ENCODE measurements around the gene GOLGA7B.
"Not testable (repeated sequence)": the region's sequence is repeated elsewhere in the genome, so short reads cannot be mapped to it uniquely, and the experiment has no call there.

The GOLGA7B gene

DNA sequence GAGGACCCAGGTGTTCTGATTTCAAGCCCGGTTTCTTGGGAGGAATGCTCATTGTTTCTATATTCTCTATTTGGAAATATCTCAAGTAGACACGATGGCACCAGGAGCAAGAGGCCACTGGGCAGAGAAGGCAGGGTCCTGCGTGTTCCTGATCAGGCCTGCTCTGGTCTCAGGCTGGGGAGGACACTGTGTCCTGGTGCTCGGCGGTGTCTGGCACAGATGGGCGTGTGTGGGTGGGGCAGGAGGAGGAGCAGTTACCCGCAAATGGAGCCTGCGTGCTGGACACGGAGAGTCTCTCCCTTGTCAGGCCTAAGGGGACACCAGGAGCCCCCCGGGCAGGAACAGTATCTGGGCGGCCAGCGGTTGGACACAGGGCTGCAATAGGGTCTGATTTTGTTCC lies 25.9 kb upstream of the GOLGA7B start:
- DNase-seq: no peak
- H3K9me3 Mint-ChIP-seq: no peaks in the 10 kb centered on the region
- H3K4me1 Mint-ChIP-seq: peaks cover 9% of the 10 kb centered on the region
- ATAC-seq: no peak
- H3K27ac Mint-ChIP-seq: no peak overlapping the region
- H3K27me3 Mint-ChIP-seq: no peaks in the 10 kb centered on the region
- no peak overlapping the region for H3K4me3 Mint-ChIP-seq

DNA sequence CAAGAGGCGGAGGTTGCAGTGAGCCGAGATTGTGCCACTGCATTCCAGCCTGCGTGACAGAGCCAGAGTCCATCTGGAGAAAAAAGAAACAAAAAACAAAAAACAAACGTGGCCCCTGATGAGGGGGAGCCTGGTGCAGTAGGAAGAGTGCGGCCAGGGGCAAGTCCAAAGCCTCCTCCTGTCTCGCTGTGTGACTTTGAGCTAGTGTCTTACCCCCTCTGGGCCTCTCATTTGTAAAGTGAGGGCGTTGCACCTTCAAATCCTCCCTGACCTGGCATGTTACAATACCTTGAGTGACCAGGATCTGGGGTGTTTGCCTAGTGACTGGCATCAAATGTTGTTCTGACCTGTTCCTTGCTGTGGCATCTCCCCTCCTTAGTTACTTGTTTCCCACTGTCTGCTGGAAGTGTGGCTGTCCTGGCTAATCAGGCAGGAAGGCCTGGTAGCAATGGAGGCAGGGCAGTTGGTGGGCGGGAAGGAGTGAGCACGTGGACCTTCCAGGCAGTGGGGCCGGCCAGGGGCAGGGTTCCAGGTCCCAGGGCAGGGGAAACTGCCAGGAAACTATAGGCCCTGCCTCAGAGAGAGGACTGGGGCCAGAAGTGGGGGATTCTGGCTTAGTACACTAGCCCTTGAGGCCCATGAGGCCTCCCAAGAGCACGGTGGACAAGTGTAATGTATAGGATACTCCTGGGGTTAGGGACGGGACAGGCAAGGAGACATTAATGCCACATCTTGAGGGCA lies 24.5 kb upstream of the GOLGA7B start:
- H3K27ac Mint-ChIP-seq: no peak overlapping the region
- H3K4me3 Mint-ChIP-seq: no peak overlapping the region
- peaks cover 23% of the 10 kb centered on the region for H3K4me1 Mint-ChIP-seq
- H3K9me3 Mint-ChIP-seq: no peaks in the 10 kb centered on the region
- DNase-seq (no peak), ATAC-seq (no peak)
- no peaks in the 10 kb centered on the region for H3K27me3 Mint-ChIP-seq

DNA sequence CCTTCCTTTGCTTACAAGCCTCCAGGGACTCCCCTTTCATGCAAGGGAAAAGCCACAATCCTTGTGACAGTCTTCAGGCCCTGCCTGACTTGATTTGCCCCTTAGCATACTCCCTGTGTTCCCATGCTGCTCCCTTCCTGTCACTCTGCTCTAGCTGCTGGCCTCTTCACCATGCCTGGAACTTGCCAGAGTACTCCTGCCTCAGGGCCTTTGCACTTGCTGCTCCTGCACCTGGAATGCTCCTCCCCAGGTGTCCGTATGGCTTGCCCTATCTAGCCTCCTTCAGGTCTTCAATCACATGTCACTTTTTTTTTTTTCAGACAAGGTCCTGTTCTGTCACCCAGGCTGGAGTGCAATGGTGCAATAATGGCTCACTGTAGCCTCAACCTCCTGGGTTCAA lies 22.8 kb upstream of the GOLGA7B start:
- Mint-ChIP-seq H3K27me3 (no peaks in the 10 kb centered on the region), H3K27ac (peak overlapping the region in 1 of 2 donors; percentile 50), H3K4me3 (no peak overlapping the region), H3K9me3 (no peaks in the 10 kb centered on the region), H3K4me1 (peaks cover 26% of the 10 kb centered on the region)
- no peak for ATAC-seq
- no peak for DNase-seq

DNA sequence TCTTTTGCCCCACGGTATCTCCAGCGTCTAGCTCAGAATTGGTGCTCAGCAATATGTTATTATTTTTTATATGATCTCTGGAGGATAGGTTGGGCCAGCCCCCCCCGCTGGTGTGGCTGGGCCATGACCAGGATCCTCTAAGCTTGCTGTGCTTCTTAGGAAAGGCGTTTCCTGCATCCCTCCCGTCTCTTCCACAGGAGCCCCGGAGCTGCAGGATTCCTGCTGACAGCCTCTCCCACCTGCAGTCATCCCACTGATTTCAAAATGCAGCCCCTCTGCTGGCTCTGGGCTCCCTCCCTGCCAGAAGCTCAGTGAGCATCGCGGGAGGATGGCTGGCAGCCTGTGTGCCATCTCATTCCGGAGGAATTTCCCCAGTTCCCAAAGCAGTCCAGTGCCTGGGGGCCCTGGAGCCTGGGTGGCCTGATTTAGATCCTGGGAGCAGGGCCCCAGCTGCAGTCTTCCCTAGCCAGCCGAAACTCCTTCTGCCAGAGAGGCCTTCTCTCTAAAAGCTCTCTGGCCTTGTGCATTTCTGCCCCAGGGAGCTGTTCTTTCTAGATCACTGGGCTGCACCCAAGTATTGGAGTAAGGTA lies 21.8 kb upstream of the GOLGA7B start:
- H3K4me3 Mint-ChIP-seq: no peak overlapping the region
- peaks cover 26% of the 10 kb centered on the region for H3K4me1 Mint-ChIP-seq
- ATAC-seq (no peak), DNase-seq (no peak)
- no peaks in the 10 kb centered on the region for H3K9me3 Mint-ChIP-seq
- no peaks in the 10 kb centered on the region for H3K27me3 Mint-ChIP-seq
- H3K27ac Mint-ChIP-seq: no peak overlapping the region

DNA sequence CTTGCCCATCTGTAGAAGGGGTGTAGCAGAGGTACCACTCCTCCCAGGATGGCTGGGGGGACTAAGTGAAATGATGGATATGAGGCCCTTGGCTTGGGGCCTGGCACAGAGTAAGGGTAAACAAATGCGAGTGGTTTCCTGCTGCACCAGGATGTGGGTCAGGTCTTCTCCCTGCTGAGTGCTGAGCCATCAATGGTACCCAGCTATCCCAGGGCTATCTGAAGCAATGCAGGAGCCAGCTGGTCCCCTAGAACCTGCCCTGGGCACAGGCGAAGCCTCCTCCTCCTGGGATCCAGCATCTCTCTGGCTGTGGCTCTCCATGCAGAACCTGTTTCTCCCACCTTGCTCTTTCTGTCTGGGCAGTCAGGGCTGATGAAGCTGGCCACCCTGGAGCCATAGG lies 20.9 kb upstream of the GOLGA7B start:
- no peak for DNase-seq
- Mint-ChIP-seq H3K27me3 (no peaks in the 10 kb centered on the region), H3K4me3 (no peak overlapping the region), H3K4me1 (peaks cover 26% of the 10 kb centered on the region), H3K9me3 (no peaks in the 10 kb centered on the region), H3K27ac (no peak overlapping the region)
- ATAC-seq: peak; percentile 61

DNA sequence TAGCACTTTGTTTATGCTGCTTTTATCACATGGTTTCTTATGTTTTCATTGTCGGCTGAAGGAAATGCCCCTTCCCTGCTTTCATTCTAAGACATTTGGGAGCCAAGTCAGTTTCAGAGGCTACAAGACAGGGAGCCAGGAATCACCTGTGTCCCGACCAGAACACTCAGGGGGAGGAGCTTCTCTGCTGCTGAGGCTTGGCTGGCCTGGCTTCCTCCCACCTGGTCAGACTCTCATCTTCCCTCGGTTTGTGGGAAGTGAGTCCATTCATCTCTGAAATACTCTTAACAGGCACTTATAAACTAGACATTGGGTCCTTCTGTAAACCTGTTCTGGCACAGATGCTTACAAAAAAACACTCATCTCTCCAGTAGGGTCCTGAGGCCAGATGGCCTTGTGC lies 19.6 kb upstream of the GOLGA7B start:
- no peak for DNase-seq
- Mint-ChIP-seq H3K4me1 (peaks cover 26% of the 10 kb centered on the region), H3K27ac (peak overlapping the region in 1 of 2 donors; percentile 68), H3K27me3 (no peaks in the 10 kb centered on the region), H3K9me3 (no peaks in the 10 kb centered on the region), H3K4me3 (no peak overlapping the region)
- no peak for ATAC-seq

DNA sequence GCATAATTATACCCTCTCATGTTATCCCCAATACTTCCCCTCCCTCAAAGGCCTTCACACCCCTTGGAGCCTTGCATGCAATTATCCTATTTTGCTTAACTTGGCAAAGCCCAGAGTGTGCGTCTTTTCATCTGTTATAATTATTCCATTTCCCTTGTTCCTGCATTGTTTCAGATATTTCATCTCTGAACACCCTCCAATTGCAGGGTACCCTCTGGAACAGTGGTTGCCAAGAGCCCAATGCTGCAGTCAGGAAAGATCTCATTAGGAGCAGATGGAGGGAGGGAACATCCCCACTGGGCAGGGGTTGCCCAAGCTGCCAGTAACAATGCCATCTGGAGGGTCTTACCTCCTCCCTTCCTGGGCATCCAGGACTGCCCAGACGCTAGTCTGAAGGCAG lies 18.4 kb upstream of the GOLGA7B start:
- ATAC-seq (no peak), DNase-seq (no peak)
- Mint-ChIP-seq H3K9me3 (peaks cover 0 to 4% of the 10 kb centered on the region in 2 donors), H3K27ac (peak overlapping the region in 1 of 2 donors; percentile 46), H3K27me3 (no peaks in the 10 kb centered on the region), H3K4me1 (peaks cover 26% of the 10 kb centered on the region), H3K4me3 (no peak overlapping the region)

DNA sequence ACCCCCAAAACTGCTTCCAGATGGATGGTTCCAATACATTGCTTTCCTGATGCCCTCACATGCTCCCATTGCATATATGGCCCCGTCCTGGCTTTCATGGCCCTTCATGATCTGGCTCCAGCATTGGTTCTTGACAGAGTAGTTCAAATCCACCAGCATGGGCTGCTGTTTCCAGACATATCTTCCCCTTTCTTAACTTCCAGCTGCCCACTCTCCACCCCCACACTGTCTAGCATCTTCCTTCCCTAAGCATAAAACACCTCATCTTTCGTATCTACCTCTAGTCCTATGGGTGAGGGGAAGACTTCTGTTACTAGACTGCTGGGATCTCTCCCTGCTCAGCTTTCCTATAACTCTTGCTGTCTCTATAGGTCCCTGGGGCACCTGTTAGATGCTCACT lies 13.2 kb upstream of the GOLGA7B start:
- peaks cover 10% of the 10 kb centered on the region for H3K4me1 Mint-ChIP-seq
- ATAC-seq (no peak), DNase-seq (no peak)
- H3K27ac Mint-ChIP-seq: no peak overlapping the region
- no peaks in the 10 kb centered on the region for H3K27me3 Mint-ChIP-seq
- peaks cover 0 to 12% of the 10 kb centered on the region in 2 donors for H3K9me3 Mint-ChIP-seq
- no peak overlapping the region for H3K4me3 Mint-ChIP-seq

DNA sequence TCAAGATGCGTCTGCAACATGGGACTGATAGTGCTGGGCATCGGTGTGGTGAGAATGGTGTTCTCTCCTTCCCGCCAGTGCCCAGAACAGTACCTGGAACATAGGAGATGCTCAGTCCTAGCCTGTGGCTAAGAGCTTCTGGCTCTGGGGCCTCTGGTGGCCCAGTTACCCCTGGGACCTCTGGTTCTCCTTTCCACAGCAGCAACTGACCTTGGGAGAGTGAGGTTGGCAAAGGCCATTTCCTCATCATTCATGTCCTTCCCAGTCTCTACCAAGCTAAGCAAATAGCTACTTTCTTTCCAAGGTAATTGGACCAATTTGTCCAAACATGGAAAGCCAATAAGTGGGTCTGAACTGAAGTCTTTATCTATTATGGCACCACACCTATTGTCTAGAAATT lies 11.6 kb upstream of the GOLGA7B start:
- ATAC-seq (no peak), DNase-seq (no peak)
- no peak overlapping the region for H3K27ac Mint-ChIP-seq
- H3K4me1 Mint-ChIP-seq: peaks cover 15% of the 10 kb centered on the region
- peaks cover 0 to 12% of the 10 kb centered on the region in 2 donors for H3K9me3 Mint-ChIP-seq
- no peaks in the 10 kb centered on the region for H3K27me3 Mint-ChIP-seq
- H3K4me3 Mint-ChIP-seq: no peak overlapping the region

DNA sequence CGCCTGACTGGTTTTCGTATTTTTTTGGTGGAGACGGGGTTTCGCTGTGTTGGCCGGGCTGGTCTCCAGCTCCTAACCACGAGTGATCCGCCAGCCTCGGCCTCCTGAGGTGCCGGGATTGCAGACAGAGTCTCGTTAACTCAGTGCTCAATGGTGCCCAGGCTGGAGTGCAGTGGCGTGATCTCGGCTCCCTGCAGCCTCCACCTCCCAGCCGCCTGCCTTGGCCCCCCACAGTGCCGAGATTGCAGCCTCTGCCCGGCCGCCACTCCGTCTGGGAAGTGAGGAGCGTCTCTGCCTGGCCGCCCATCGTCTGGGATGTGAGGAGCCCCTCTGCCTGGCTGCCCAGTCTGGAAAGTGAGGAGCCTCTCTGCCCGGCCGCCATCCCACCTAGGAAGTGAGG lies 8.5 kb upstream of the GOLGA7B start:
- H3K4me3 Mint-ChIP-seq, H3K27me3 Mint-ChIP-seq, H3K9me3 Mint-ChIP-seq, H3K27ac Mint-ChIP-seq, ATAC-seq, DNase-seq: not testable (repeated sequence)
- peaks cover 15% of the 10 kb centered on the region for H3K4me1 Mint-ChIP-seq

DNA sequence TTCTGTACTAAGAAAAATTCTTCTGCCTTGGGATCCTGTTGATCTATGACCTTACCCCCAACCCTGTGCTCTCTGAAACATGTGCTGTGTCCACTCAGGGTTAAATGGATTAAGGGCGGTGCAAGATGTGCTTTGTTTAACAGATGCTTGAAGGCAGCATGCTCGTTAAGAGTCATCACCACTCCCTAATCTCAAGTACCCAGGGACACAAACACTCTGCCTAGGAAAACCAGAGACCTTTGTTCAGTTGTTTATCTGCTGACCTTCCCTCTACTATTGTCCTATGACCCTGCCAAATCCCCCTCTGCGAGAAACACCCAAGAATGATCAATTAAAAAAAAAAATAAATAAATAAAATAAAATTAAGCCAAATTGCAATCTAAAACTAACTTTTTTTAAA lies 7.5 kb upstream of the GOLGA7B start:
- H3K27me3 Mint-ChIP-seq, DNase-seq, H3K9me3 Mint-ChIP-seq, ATAC-seq, H3K4me3 Mint-ChIP-seq, H3K27ac Mint-ChIP-seq: not testable (repeated sequence)
- peaks cover 15% of the 10 kb centered on the region for H3K4me1 Mint-ChIP-seq

DNA sequence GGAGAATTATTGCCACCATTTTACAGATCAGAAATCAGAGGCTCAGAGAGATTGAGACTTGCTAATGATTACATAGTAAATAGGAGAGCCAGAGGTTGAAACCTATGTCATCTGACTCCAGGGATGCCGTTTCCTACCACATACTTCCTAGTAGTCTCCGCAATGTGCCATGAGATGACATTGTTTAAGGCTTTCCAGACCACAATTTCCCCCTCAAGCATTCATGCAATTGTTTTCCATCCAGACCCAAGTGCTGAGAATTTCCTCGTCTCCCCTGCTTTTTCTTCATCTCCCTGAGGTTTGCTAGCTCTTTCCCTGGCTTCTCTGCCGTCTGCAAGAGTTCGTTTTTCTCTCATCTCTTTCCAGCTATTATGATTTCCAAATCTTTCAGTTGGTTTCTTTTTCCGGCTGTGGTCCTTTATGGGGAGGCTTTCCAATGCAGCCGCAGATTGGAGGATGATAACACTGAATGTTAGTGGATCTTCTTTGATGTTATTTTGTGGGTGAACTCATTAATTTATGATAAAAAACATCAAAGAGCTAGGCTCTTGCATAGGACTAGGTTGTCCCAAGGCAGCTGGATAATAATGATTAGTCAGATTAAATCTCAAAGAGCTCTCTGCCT lies 6.9 kb upstream of the GOLGA7B start:
- no peaks in the 10 kb centered on the region for H3K9me3 Mint-ChIP-seq
- ATAC-seq (no peak), DNase-seq (no peak)
- no peaks in the 10 kb centered on the region for H3K27me3 Mint-ChIP-seq
- H3K4me1 Mint-ChIP-seq: peaks cover 15% of the 10 kb centered on the region
- H3K27ac Mint-ChIP-seq: no peak overlapping the region
- no peak overlapping the region for H3K4me3 Mint-ChIP-seq

DNA sequence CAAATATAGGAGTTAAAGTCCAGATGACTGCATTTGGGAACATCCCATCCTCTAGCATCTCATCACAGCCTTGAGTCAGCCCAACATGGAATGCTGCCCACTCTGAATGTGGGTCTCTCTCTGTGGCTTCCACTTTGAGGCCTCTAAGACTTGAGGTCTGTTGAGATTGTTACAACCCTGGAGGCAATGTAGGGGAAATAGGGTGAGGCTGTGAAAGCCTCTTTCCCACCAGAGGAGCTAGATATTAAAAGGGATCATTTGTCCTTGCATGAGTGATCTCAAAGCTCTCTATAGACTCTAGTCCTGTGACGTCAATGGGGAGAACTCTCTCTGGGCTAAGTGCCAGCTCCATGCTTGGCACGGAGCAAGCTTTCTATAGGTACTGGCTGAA lies 6.4 kb upstream of the GOLGA7B start:
- H3K4me1 Mint-ChIP-seq: peaks cover 15% of the 10 kb centered on the region
- H3K27ac Mint-ChIP-seq: no peak overlapping the region
- H3K9me3 Mint-ChIP-seq: no peaks in the 10 kb centered on the region
- DNase-seq (no peak), ATAC-seq (no peak)
- no peak overlapping the region for H3K4me3 Mint-ChIP-seq
- H3K27me3 Mint-ChIP-seq: no peaks in the 10 kb centered on the region

DNA sequence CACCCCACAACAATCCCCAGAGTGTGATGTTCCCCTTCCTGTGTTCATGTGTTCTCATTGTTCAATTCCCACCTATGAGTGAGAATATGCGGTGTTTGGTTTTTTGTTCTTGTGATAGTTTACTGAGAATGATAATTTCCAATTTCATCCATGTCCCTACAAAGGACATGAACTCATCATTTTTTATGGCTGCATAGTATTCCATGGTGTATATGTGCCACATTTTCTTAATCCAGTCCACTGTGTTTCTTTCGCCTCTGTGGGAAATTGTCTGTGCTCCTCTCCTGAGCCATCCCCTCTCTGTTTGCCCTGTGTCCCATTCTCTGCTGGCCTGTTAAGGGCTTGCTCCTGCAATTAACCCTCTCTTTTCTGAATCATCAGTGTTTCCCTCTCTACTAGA lies 5.7 kb upstream of the GOLGA7B start:
- H3K4me1 Mint-ChIP-seq: peaks cover 19% of the 10 kb centered on the region
- ATAC-seq, H3K27me3 Mint-ChIP-seq, DNase-seq, H3K27ac Mint-ChIP-seq, H3K9me3 Mint-ChIP-seq, H3K4me3 Mint-ChIP-seq: not testable (repeated sequence)

DNA sequence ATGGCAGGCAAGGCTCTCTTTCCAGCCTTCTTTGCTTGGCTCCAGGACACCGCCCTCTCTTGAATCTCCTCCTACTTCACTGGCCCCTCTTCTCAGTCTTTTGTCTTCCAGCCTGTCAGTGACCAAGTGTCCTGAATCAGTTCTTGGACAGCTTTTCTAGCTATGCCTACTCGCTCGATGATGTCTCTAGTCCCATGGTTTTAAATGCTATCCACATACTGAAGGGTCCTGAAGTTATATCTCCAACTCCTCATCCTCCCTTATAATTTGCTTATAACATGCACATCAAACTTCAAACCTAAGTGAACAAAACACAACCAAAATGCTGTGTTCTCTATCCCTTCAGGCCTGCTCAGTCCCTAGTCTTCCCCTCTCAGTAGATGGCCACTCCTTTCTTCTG lies 5.0 kb upstream of the GOLGA7B start:
- DNase-seq (no peak), ATAC-seq (no peak)
- no peaks in the 10 kb centered on the region for H3K9me3 Mint-ChIP-seq
- H3K4me3 Mint-ChIP-seq: no peak overlapping the region
- peaks cover 24% of the 10 kb centered on the region for H3K4me1 Mint-ChIP-seq
- H3K27ac Mint-ChIP-seq: no peak overlapping the region
- H3K27me3 Mint-ChIP-seq: no peaks in the 10 kb centered on the region

DNA sequence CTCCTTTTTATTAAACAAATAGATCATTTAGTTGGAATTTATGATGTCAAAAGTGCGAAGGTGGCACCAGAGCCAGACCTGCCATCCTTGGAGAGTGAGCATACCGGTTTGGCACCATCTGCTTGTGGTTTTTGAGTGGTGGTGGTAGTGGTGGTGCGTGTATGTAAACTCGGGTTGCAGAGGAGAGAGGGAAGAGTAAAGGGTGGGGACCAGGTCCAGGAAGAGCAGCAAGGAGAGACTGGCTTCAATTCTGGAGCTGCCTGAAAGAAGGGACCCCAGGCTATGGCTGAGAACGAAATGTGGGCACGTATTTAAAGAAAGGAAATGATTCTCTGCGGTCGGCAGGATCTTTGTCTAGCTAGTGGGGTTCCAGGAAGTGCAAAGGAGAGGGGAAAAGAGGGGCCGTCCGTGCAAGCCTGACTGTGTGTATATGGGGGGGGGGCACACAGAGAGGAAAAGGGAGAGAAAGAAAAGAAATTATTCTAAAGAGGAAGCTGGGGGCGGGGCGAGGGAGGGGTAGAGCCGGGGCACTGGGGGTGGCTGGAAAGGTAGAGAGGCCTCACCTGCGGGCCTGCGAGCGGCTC lies 448 bp upstream of the GOLGA7B start:
- Mint-ChIP-seq H3K4me3 (peak overlapping the region; percentile 80 to 84), H3K4me1 (peaks cover 40% of the 10 kb centered on the region), H3K27ac (peak overlapping the region in 1 of 2 donors; percentile 81), H3K9me3 (no peaks in the 10 kb centered on the region), H3K27me3 (no peaks in the 10 kb centered on the region)
- DNase-seq (no peak), ATAC-seq (peak; percentile 40)
